Fibroblast of mammary gland (primary cell): ENCODE data around the gene WFS1.

ENCODE experiments used
- DNase-seq: peaks from one replicate; pipeline ENCODE4 v3.0.0-alpha.2; 2010; ENCODE audit warnings: low read depth
- H3K4me3 ChIP-seq: 2 replicates; pipeline ENCODE4 v1.5.1; 2011; ENCODE audit warnings: low read depth, mild to moderate bottlenecking, low read length, moderate library complexity; ENCODE audit not compliant: control insufficient read depth
- TF ChIP-seq, protein P1 (sequence below): conservative IDR thresholded peaks from 2 replicates; pipeline ENCODE4 v1.5.1; 2011; ENCODE audit warnings: low read depth, low read length, inconsistent platforms; ENCODE audit not compliant: control insufficient read depth, insufficient read depth

WFS1 gene

GRCh38 chr4:6325788-6326290, 56.2 kb downstream of the WFS1 start:
- no peak overlapping the region for H3K4me3 ChIP-seq
- TF ChIP-seq, protein P1, sequence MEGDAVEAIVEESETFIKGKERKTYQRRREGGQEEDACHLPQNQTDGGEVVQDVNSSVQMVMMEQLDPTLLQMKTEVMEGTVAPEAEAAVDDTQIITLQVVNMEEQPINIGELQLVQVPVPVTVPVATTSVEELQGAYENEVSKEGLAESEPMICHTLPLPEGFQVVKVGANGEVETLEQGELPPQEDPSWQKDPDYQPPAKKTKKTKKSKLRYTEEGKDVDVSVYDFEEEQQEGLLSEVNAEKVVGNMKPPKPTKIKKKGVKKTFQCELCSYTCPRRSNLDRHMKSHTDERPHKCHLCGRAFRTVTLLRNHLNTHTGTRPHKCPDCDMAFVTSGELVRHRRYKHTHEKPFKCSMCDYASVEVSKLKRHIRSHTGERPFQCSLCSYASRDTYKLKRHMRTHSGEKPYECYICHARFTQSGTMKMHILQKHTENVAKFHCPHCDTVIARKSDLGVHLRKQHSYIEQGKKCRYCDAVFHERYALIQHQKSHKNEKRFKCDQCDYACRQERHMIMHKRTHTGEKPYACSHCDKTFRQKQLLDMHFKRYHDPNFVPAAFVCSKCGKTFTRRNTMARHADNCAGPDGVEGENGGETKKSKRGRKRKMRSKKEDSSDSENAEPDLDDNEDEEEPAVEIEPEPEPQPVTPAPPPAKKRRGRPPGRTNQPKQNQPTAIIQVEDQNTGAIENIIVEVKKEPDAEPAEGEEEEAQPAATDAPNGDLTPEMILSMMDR = no peak
- no peak for DNase-seq

- TF ChIP-seq, protein P1 = no peak
- H3K4me3 ChIP-seq = no peak overlapping the region
- DNase-seq = no peak
Measured at GRCh38 chr4:6326312-6327060, 56.8 kb downstream of the WFS1 start.

GRCh38 chr4:6327220-6327917, 57.7 kb downstream of the WFS1 start:
- H3K4me3 ChIP-seq = no peak overlapping the region
- TF ChIP-seq, protein P1 = peak; percentile 71
- DNase-seq = peak; percentile 61

DNA sequence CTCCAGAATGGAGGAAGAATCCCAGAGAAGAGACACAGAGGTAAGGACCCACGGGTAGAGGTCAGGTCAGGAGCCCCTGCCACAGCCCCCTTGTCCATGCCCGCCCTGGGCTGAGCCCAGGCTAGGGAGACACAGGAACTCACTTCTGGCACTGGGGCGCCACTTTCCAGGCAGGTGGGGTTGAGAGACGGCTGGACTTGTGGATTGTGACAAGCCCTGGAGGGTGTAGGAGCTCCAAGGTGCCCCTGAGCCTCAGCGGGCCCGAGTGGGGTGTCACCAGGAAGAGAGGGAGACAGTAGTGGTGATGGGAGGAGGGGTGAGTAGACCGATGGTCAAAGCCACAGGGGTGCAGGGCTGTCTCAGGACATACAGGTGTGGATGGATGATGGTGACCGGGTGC, 58.9 kb downstream of the WFS1 start:
- DNase-seq = no peak
- H3K4me3 ChIP-seq = no peak overlapping the region
- TF ChIP-seq, protein P1 = no peak

GRCh38 chr4:6329478-6330383, 60.1 kb downstream of the WFS1 start:
- no peak overlapping the region for H3K4me3 ChIP-seq
- DNase-seq = no peak
- TF ChIP-seq, protein P1 = no peak

- no peak overlapping the region for H3K4me3 ChIP-seq
- TF ChIP-seq, protein P1 = no peak
- no peak for DNase-seq
Measured at GRCh38 chr4:6330384-6330767, 60.7 kb downstream of the WFS1 start.
